Breast epithelium (tissue), 4 donors: ENCODE results near the gene SNX6. TPM values are rescaled to one million over a fixed set of nuclear protein-coding genes. Genes with fewer than 3 reads are reported as not detected.

Source experiments
- DNase-seq, 2 donors: peaks; one replicate each; pipeline ENCODE4 v3.0.0-alpha.2; 2019; ENCODE audit warnings: low spot score in 2 of 2
- H3K27ac ChIP-seq, 2 donors: fragments of 200-600 bp; sonication (generic) in 1 of 2; one replicate each; pipeline ENCODE4 v1.5.1; 2016 to 2019; ENCODE audit warnings: mild to moderate bottlenecking in 1 of 2
- H3K27me3 ChIP-seq, 2 donors: fragments of 200-600 bp; sonication (generic) in 1 of 2; one replicate each; pipeline versions ENCODE4 v1.5.1 to v1.6.0; 2017 to 2019; ENCODE audit warnings: control low read depth in 1 of 2, mild to moderate bottlenecking in 1 of 2
- H3K36me3 ChIP-seq: fragments of 200-600 bp; one replicate; pipeline ENCODE4 v1.5.1; 2019
- H3K4me1 ChIP-seq, 2 donors: fragments of 200-600 bp; sonication (generic); one replicate each; pipeline ENCODE4 v1.5.1; 2016 to 2019; ENCODE audit warnings: control low read depth in 1 of 2
- H3K4me3 ChIP-seq, 3 donors: fragments of 200-600 bp; sonication (generic); 1 replicate in 2 of 3; 2 replicates in 1 of 3; pipeline ENCODE4 v1.5.1; 2016 to 2019; ENCODE audit warnings: mild to moderate bottlenecking in 3 of 3, moderate library complexity in 2 of 3
- H3K9me3 ChIP-seq, 2 donors: fragments of 200-600 bp; sonication (generic) in 1 of 2; one replicate each; pipeline ENCODE4 v1.5.1; 2016 to 2019; ENCODE audit warnings: control low read depth in 1 of 2
- CTCF ChIP-seq, 3 donors: fragments of 450-650 bp; IDR thresholded peaks; one replicate each; pipeline ENCODE4 v1.5.1; 2016 to 2017; ENCODE audit warnings: antibody characterized with exemption in 3 of 3, mild to moderate bottlenecking in 3 of 3, moderate library complexity in 3 of 3
- POLR2A ChIP-seq: fragments of 450-650 bp; IDR thresholded peaks from one replicate; pipeline ENCODE4 v1.6.1; 2016; ENCODE audit warnings: antibody characterized with exemption, mild to moderate bottlenecking, moderate library complexity
- POLR2AphosphoS5 ChIP-seq, 3 donors: sonication (generic); formaldehyde crosslinking; IDR thresholded peaks; one replicate each; pipeline ENCODE4 v1.6.1; 2017; ENCODE audit warnings: antibody characterized with exemption in 3 of 3
- intact Hi-C: fragments of 100-400 bp; cut with DNase I; formaldehyde crosslinking; loops from one replicate; pipeline ENCODE4 v1.15.1; 2023; ENCODE audit warnings: low total_unique reads
- total RNA-seq, 3 donors: library from RNA; depleted of rRNA; stranded (reverse); fragments of >200 nt; gene quantifications; one replicate each; pipeline ENCODE4 v1.1.0, GENCODE V29; 2016

SNX6 gene
- total RNA-seq, 3 donors from 2014 or later = 64.2 to 129 (median 127) TPM

- intact Hi-C loops = no loop called here
- no peaks in the 10 kb centered on the region for H3K36me3 ChIP-seq
- no peak for TF ChIP-seq POLR2A
- TF ChIP-seq POLR2AphosphoS5 (IDR thresholded peaks at IDR 0.05) = no peak
- TF ChIP-seq CTCF (IDR thresholded peaks at IDR 0.05) = no peak
- no peak overlapping the region for H3K4me3 ChIP-seq
- H3K27me3 ChIP-seq = no peaks in the 10 kb centered on the region
- DNase-seq = no peak
- H3K27ac ChIP-seq = peak overlapping the region in 1 of 2 donors; percentile 50
- H3K4me1 ChIP-seq = no peaks in the 10 kb centered on the region
- H3K9me3 ChIP-seq = no peaks in the 10 kb centered on the region
These were observed 9.8 kb downstream of the SNX6 start for GRCh38 chr14:34620115-34620514.

GRCh38 chr14:34619471-34619870 lies 10.5 kb downstream of the SNX6 start:
- Histone ChIP-seq H3K27me3 (no peaks in the 10 kb centered on the region), H3K27ac (peak overlapping the region in 1 of 2 donors; percentile 50), H3K9me3 (no peaks in the 10 kb centered on the region), H3K4me3 (no peak overlapping the region), H3K36me3 (no peaks in the 10 kb centered on the region), H3K4me1 (no peaks in the 10 kb centered on the region)
- TF ChIP-seq POLR2AphosphoS5 (IDR thresholded peaks at IDR 0.05) (no peak), POLR2A (no peak), CTCF (IDR thresholded peaks at IDR 0.05) (no peak)
- DNase-seq = no peak
- intact Hi-C loops = no loop called here

GRCh38 chr14:34616360-34616759 lies 13.6 kb downstream of the SNX6 start:
- no peaks in the 10 kb centered on the region for H3K27me3 ChIP-seq
- H3K9me3 ChIP-seq = no peaks in the 10 kb centered on the region
- H3K27ac ChIP-seq = no peak overlapping the region
- no peak for DNase-seq
- intact Hi-C loops = no loop called here
- TF ChIP-seq POLR2AphosphoS5 (IDR thresholded peaks at IDR 0.05) (no peak), POLR2A (no peak), CTCF (IDR thresholded peaks at IDR 0.05) (no peak)
- no peak overlapping the region for H3K4me3 ChIP-seq
- no peaks in the 10 kb centered on the region for H3K4me1 ChIP-seq
- no peaks in the 10 kb centered on the region for H3K36me3 ChIP-seq

- Histone ChIP-seq H3K27me3 (no peaks in the 10 kb centered on the region), H3K4me3 (no peak overlapping the region), H3K9me3 (no peaks in the 10 kb centered on the region), H3K4me1 (no peaks in the 10 kb centered on the region), H3K27ac (no peak overlapping the region), H3K36me3 (no peaks in the 10 kb centered on the region)
- TF ChIP-seq POLR2AphosphoS5 (IDR thresholded peaks at IDR 0.05) (no peak), CTCF (IDR thresholded peaks at IDR 0.05) (no peak), POLR2A (no peak)
- intact Hi-C loops = no loop called here
- DNase-seq = no peak
These were observed 14.4 kb downstream of the SNX6 start for GRCh38 chr14:34615507-34615906.

- TF ChIP-seq CTCF (IDR thresholded peaks at IDR 0.05) (no peak), POLR2AphosphoS5 (IDR thresholded peaks at IDR 0.05) (no peak), POLR2A (no peak)
- Histone ChIP-seq H3K9me3 (no peaks in the 10 kb centered on the region), H3K27ac (no peak overlapping the region), H3K4me1 (no peaks in the 10 kb centered on the region), H3K27me3 (no peaks in the 10 kb centered on the region), H3K36me3 (no peaks in the 10 kb centered on the region), H3K4me3 (no peak overlapping the region)
- intact Hi-C loops = no loop called here
- DNase-seq = no peak
These were observed 15.3 kb downstream of the SNX6 start for GRCh38 chr14:34614638-34615037.
